ENCODE measurements around the gene MRPS31.

Gene MRPS31

DNA sequence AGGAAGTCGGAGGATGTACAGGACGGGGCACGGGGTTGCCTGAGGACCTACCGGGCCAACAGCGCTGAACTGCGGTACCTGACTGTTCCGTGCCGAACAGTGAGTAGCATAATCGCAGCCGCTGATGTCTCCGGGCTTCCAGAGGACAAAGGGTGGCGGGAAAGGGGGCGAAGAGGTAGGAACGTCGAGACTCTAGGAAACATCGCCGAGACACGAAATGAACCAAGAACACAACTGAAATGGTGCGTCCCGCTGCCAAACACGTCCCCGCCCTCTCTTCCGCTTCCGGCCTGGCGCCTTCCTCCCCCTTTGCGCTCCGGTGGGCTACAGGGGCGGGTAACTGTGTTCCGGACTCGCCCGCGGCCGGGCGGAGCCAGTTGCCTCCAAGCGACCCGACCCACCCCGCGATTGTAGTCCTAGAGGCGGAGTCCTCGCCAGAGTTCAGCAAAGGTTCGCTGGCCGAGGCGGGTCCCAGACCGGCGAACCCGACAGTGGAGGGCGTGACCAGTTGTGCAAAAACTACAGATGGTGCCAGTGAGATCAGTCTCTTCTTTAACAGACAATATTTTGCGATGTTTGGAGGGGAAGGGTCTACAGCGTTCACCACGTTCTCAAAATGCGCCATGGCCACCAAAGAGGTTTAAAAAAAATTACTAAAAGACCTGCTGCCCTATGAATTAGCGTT is at the start of gene MRPS31:
Gene MRPS31 (minus strand): TSS at position 257 of the 685 bp plus-strand sequence. CDS start 54 bp downstream, at position 203.
- TF ChIP-seq, protein P1, sequence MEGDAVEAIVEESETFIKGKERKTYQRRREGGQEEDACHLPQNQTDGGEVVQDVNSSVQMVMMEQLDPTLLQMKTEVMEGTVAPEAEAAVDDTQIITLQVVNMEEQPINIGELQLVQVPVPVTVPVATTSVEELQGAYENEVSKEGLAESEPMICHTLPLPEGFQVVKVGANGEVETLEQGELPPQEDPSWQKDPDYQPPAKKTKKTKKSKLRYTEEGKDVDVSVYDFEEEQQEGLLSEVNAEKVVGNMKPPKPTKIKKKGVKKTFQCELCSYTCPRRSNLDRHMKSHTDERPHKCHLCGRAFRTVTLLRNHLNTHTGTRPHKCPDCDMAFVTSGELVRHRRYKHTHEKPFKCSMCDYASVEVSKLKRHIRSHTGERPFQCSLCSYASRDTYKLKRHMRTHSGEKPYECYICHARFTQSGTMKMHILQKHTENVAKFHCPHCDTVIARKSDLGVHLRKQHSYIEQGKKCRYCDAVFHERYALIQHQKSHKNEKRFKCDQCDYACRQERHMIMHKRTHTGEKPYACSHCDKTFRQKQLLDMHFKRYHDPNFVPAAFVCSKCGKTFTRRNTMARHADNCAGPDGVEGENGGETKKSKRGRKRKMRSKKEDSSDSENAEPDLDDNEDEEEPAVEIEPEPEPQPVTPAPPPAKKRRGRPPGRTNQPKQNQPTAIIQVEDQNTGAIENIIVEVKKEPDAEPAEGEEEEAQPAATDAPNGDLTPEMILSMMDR (IDR thresholded peaks at IDR 0.05; ENCODE audit: low read depth, low read length) = no peak
- peak within 1 kb of the TSS; percentile 100 for H3K4me3 ChIP-seq (ENCODE audit: low read depth, low read length)

DNA sequence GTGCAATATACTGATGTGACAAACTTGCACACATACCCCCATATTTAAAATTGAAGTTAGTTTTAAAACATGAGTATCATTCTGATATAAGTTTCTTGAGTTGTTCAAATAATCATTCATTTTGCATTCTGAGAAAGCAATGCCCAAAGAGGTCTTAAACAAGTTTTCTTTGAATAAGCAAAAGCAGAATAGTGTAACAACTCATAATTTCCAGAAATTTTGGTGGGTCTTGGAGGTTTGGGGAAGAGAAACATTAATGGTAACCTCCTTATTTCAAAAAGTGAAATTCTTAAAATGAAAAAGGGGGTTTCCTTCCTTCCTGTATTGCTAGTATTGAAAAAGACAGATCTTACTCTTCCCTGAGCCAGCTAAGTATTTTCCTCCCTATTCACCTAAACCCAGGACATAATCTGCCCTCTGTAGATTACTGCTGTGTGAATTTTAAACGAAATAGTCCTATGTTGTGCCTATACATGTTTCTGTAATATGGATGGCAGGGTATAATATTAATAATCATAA is 48.9 kb upstream of the MRPS31 start:
- TF ChIP-seq, protein P1 (IDR thresholded peaks at IDR 0.05; ENCODE audit: low read depth, low read length) = no peak

DNA sequence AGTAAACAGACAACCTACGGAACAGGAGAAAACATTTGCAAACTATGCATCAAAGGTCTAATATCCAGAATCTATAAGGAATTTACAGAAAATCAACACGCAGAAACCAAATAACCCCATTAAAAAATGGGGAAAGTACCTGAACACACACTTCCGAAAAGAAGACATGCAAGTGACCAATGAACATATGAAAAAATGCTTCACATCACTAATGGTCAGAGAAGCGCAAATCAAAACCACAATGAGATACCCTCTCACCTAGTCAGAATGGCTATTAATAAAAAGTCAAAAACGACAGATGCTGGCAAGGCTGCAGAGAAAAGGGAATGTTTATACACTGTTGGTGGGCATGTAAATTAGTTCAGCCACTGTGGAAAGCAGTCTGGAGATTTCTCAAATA is 47.9 kb upstream of the MRPS31 start:
- no peak overlapping the region for H3K4me3 ChIP-seq (ENCODE audit: low read depth, low read length)
- TF ChIP-seq, protein P1 (IDR thresholded peaks at IDR 0.05; ENCODE audit: low read depth, low read length) = no peak

More for the DNA sequence above, 48.9 kb upstream of the MRPS31 start:
- H3K4me3 ChIP-seq (ENCODE audit: low read depth, low read length) = no peak overlapping the region

DNA sequence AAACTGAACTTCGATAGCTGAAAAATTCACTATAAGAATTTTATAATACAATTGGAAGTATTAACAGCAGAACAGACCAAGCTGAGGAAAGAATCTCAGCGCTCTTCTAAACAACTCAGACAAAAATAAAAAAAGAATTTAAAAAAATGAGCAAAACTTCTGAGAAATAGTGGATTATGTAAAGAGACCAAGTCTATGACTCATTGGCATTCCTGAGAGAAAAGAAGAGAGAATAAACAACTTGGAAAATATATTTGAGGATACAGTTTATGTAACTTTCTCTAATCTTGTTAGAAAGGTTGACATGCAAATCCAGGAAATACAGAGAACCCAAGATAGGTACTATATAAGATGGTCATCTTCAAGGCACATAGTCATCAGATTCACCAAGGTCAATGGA is 43.8 kb upstream of the MRPS31 start:
- TF ChIP-seq, protein P1 (IDR thresholded peaks at IDR 0.05; ENCODE audit: low read depth, low read length) = no peak
- H3K4me3 ChIP-seq (ENCODE audit: low read depth, low read length) = no peak overlapping the region

DNA sequence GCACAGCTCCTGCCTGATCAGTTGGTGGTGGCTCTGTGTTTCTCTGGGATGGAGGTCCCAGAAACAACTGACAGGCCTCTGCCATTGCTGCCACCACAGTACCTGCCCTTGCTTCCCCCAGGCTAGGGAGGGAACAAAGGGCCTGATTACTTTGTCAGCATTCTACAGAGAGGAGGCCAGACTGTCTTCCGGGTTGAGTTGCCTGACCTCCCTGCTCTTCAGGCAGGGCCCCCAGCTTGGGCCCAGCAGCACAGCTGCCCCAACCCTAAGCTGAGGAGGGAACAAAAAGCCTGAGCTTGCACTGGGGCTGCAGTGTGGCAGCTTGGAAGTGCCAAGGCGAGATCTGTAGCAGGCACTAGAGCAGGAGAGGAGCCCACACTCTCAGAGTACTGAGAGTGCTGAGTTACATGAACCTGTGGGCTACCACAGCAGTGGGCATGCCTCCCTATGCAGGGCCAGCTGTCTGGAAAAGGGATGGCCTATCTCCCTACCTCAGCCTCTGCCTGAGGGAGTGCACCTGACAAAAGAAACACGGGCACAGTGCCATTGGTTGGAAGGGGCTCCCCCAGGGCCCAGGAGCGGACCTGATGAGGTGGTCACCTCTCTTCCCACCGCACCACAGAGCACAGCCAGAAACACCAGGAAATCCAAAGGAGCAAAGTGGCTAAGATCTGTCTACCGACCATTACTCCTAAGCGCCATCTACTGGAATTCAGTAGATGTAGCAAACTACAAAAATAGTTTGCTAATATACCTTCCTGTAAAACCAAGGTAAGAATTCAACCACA is 42.9 kb upstream of the MRPS31 start:
- H3K4me3 ChIP-seq (ENCODE audit: low read depth, low read length) = no peak overlapping the region
- TF ChIP-seq, protein P1 (IDR thresholded peaks at IDR 0.05; ENCODE audit: low read depth, low read length) = peak; percentile 50

DNA sequence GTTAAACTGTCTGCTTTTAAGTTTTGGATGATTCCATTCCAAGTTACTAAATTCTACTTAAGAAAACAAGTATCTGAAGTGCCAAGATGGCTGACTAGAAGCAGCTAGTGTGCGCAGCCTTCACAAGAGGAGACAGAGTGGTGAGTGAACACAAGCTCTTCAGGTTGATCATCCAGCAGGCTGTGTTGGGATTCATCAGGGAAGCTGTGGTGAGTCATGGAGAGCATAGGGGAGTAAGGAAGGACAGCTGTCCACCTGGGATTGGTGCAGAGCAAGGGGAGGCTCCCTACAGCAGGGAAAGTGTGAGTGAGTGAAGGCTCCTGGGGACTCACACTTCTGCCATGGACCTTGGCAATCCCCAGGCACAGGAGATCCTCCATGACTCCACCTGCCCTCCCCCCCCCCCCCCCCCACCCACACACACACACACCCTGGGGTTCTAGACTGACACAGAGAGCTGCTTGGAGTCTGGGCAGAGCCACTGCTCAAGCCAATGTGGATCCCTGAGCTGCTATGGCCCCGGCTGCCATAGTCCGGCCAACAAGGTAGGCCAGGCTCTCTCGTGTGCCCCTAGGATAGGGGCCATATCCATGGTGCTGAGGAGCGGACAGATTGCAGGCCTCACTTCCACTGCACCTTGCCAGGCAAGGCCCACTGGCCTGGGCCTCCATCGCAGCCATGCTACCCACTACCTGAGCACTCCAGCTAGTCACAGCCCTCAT is 41.9 kb upstream of the MRPS31 start:
- TF ChIP-seq, protein P1 (IDR thresholded peaks at IDR 0.05; ENCODE audit: low read depth, low read length) = no peak

More for the DNA sequence above, 41.9 kb upstream of the MRPS31 start:
- no peak overlapping the region for H3K4me3 ChIP-seq (ENCODE audit: low read depth, low read length)

Measured in WI38 (cell line).